H1 (cell line): ENCODE results near the gene TP73. TPM values are rescaled to one million over a fixed set of nuclear protein-coding genes. Genes with fewer than 3 reads are reported as not detected.

Experiments
- CREB1 ChIP-seq: IDR thresholded peaks from 2 replicates; pipeline ENCODE4 v1.6.1; 2012; ENCODE audit warnings: inconsistent platforms
- RAD21 ChIP-seq, 2 experiments: IDR thresholded peaks in 1 of 2; conservative IDR thresholded peaks in 1 of 2; 2 replicates each; pipeline ENCODE4 v1.6.1; 2011; ENCODE audit warnings: low read depth in 2 of 2, low read length in 2 of 2, improper control_type of control experiment in 1 of 2, inconsistent platforms in 1 of 2, mild to moderate bottlenecking in 1 of 2, moderate library complexity in 1 of 2
- SIX5 ChIP-seq: IDR thresholded peaks from 2 replicates; pipeline ENCODE4 v1.6.1; 2011; ENCODE audit warnings: mild to moderate bottlenecking, low read depth, low read length
- polyA plus RNA-seq, 7 experiments: library from polyadenylated mRNA; depleted of rRNA in 3 of 7; stranded (reverse) in 5 of 7; unstranded in 2 of 7; fragments of >200 nt in 5 of 7; fragments of 200-250 nt in 2 of 7; gene quantifications; 1 replicate in 5 of 7; 2 replicates in 1 of 7; 4 replicates in 1 of 7; pipeline versions ENCODE4 v1.2.1 to v1.2.3, GENCODE V29; 2011 to 2013; ENCODE audit warnings: missing spikeins in 2 of 7, mixed read lengths in 2 of 7
- total RNA-seq: library from RNA; stranded (reverse); fragmentation: NEBNext Ultra II Directional; extraction: Animal tissue kit (Norgen Biotek cat#: 25700); gene quantifications from 2 replicates; pipeline ENCODE4 v1.2.1, GENCODE V29; 2021
- TF ChIP-seq, protein P1 (sequence below), 3 experiments: IDR thresholded peaks; 1 replicate in 2 of 3; 2 replicates in 1 of 3; pipeline versions ENCODE4 v1.5.1 to v1.6.1; 2011; ENCODE audit warnings: low read length in 3 of 3, mild to moderate bottlenecking in 3 of 3, inconsistent platforms in 2 of 3, low read depth in 1 of 3, moderate library complexity in 1 of 3; ENCODE audit not compliant: insufficient read depth in 1 of 3; ENCODE audit errors: control extremely low read depth in 1 of 3

Gene TP73
- total and polyA plus RNA-seq, 2 of the 8 experiments (the other 6 are each of a cell fraction or from before 2014, with no cell fraction given), result 2.6 to 3.1 TPM

DNA sequence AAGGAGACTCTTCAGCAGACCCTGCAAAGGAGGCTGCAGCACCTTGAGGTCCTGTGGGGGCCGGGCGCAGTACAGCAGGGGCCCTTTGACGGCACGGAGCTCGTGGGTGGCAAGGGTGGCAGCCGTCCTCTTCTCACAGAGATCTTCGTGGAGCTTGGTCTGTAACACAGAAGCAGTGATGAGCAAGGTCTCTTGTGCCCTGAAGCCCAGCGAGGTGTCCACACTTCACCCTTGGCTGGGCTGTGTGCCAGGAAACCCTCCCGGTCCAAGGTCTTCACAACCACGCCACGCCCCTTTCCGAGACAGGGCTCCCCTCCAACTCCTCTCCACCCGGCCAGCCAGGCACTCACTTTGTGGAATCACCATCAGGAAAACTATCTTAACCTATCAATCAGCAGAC, 132.7 kb downstream of the TP73 start (continued):
- TF ChIP-seq RAD21 (IDR thresholded peaks at IDR 0.05 in 1 of 2, conservative IDR thresholded peaks at IDR 0.05 in 1 of 2; ENCODE audit: low read depth in 2 of 2, low read length in 2 of 2) (no peak), SIX5 (no peak), CREB1 (no peak)
- TF ChIP-seq, protein P1, sequence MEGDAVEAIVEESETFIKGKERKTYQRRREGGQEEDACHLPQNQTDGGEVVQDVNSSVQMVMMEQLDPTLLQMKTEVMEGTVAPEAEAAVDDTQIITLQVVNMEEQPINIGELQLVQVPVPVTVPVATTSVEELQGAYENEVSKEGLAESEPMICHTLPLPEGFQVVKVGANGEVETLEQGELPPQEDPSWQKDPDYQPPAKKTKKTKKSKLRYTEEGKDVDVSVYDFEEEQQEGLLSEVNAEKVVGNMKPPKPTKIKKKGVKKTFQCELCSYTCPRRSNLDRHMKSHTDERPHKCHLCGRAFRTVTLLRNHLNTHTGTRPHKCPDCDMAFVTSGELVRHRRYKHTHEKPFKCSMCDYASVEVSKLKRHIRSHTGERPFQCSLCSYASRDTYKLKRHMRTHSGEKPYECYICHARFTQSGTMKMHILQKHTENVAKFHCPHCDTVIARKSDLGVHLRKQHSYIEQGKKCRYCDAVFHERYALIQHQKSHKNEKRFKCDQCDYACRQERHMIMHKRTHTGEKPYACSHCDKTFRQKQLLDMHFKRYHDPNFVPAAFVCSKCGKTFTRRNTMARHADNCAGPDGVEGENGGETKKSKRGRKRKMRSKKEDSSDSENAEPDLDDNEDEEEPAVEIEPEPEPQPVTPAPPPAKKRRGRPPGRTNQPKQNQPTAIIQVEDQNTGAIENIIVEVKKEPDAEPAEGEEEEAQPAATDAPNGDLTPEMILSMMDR (IDR thresholded peaks at IDR 0.05; ENCODE audit: control extremely low read depth in 1 of 3, insufficient read depth in 1 of 3, low read depth in 1 of 3, low read length in 3 of 3), result no peak
